Stimulated activated naive CD4-positive, alpha-beta T cell (primary cell): ENCODE data around the gene TIGD1.

ENCODE experiments used
- DNase-seq, 6 experiments: peaks; one replicate each; lab custom pipeline; 2025; lab: John Stamatoyannopoulos, UW

Gene TIGD1

DNA sequence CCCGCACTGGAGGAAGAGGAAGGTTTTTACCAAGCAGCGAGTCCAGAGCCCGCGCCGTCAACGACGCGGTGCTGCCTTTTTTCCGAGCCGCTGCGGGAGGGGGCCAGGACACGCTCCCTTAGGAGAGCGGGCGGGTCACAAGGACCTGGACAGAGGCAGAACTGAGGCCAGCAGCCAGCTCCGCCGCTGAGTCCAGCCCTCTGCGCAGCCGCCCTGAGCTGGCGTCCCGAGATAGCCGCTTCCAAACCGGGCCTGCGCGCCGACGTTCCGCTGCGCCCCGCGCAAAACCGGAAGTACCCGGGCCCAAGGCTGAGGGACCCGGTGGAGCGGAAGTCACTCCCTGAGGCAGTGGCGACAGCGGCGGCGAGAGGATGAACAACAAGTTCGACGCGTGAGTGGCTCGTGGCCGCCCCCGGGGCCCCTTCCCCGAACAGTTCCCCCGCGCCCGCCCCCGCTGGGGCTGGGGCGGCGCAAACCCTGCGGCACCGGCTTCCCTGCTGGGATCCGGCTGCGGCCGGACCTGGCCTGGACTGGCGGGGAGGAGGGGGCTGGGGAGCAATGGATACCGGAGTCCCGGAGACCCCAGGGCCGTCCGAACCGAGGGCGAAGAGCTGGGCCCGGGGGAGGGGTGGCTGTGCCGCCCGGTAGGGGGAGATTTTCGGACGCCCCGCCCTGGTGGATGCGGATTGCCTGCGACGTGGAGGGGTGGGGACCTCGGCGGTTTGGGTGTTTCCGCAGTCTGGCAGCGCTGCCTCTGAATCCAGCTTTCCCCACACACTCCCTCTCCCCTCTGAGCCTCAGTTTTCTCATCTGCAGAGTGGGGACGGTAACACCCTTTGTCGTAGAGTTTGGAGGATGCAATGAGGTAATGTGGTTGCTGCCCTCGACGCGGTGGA, at the start of gene TIGD1, which contains the start of gene EIF4E2:
TSS of gene TIGD1 (minus strand) at position 204 of the 896 bp plus-strand sequence. CDS start 675 bp downstream, outside the sequence.
TSS of gene EIF4E2 (plus strand) at position 336 of the 896 bp plus-strand sequence. CDS start at position 372, 36 bp downstream.
- DNase-seq = peak; percentile 81 to 92 (median 89)

DNA sequence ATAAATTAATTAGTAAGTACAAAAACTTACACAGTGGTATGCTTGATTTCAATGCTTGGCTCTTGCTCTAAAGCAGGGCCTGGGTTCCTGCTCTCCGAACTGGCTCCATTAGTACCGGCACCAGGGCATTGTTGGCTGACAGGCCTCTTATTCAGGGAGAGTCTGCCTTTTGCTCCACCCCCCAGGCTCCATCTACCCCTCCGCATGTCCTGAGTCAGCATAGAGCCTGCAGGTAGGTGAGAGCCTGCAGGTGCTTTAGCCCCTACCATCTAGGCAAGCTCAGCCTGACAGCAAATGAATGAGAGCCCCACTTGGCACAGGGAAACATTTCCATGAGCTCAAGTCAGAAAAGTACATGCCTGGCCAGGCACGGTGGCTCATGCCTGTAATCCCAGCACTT, 47.9 kb upstream of the TIGD1 start:
- no peak for DNase-seq

DNA sequence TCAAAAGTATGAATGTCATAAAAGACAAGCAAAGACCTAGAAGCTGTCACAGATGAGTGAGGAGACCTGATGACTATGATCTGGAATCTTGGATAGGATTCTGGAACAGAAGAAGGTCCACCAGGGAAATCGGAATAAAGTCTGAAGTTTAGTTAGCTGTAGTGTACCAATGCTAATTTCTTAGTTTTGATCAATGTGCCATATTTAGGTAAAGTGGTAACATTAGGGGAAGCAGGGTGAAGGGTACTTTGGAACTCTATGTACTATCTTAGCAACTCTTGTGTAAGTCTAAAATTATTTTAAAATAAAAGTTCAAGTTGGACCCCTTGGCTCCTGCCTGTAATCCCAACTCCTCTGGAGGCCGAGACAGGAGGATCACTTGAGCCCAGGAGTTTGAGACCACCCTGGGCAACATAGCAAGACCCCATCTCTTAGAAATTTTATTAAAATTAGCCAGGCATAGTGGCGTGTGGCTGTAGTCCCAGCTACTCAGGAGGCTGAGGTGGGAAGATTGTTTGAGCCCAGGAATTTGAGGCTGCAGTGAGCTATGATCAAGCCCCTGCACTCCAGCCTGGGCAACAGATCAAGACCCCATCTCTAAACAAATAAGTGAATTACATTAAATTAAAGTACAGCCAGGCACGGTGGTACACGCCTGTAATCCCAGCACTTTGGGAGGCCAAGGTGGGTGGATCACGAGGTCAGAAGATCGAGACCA, 47.2 kb upstream of the TIGD1 start:
- DNase-seq = no peak

DNA sequence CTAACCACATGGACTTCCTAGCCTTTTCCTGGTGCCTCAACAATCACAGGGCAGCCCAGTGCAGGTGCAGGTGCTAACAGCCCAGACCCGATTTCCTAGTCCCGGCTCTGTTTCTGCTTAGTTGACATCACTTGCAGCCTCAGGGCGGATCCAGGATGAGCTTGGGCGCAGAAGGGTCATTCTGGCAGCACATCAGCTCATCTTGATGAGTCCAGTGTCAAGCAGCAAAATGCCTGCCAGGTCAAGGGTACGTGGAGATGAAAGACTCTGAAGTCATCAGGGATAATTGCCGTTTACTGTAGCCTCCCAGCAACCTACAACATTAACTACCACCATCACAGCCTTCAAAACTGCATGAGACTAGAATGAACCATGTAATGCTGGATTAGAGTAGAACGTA, 43.6 kb upstream of the TIGD1 start:
- no peak for DNase-seq

DNA sequence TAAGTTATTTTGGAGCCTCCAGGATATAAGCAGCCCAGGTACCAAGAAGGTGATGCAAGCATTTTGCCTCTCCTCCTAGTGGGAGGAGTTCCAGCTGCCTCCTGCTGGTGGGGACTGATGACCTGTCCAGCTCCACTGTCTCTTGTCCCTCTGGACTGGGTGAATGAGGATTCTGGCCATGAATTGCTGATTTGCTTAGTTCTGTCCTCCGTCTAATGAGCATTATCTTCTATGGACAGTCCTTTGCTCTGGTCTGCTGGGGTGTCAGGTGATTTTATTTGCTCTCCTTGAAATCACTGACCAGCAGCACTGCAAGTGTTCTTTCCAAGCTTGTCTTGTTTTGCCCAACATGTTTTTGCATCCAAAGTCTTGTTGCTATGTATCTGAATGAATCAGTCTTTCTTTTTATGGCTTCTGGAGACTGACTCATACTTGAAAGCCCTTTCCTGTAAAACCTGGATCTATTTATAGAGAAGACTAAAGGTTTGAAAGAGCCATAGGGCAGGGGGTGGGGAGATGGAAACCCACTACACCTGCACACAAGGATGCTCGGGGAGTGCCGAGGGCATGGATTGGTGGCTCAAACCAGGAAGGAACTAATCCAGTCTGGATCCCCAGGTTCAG, 42.5 kb upstream of the TIGD1 start:
- no peak for DNase-seq

DNA sequence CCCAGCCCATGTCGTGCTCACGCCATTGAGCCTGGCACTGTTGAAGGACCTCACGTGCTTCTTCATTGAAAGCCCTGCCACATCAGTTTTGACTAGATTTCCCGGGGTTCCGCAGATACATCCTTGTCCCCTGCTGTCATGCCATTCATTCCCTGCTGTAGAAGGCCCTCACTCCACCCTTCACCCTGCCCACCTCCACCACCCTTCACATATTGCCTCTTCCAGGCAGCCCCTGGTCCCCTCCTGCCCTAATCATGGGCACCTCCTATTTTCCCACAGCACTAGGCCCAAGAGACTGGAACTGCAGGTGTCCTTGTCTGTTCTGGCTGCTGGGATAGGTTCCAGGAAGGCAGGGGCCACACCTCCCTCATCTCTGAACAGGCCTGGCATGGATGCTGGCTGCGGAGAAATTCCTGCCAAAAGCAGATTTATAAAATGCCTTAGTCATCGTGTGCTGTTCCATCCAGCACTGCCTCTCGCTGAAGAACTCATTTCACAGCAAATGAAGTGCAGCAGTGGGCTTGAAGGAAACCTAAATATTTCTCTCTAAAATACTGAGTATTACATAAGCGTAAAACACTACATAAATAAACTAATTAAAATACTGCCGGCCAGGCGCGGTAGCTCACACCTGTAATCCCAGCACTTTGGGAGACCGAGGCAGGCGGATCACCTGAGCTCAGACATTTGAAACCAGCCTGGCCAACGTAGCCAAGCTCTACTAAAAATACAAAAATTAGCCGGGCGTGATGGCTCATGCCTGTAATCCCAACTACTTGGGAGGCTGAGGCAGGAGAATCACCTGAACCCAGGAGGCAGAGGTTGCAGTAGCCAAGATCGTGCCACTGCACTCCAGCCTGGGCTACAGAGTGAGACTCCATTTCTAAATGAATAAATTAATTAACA, 38.6 kb upstream of the TIGD1 start:
- no peak for DNase-seq

DNA sequence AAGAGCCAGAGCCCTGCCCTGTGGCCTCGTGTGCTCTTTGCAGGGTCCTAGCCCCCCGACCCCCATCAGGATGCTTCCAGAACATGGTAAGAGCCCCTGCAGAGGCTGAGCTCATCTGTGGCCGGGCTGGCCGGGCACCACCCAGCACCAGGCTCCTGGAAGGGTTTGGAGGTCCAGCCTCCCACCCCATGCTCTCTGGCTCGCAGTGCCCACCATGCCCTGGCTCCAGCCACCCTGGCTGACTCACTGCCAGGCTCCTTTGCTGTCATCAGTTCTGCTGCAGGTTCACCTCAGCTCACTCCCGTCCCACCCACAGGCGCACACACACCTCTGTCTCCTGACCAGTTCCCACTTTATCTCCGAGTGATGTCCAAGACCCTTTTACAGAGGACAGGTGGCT, 37.7 kb upstream of the TIGD1 start:
- no peak for DNase-seq

DNA sequence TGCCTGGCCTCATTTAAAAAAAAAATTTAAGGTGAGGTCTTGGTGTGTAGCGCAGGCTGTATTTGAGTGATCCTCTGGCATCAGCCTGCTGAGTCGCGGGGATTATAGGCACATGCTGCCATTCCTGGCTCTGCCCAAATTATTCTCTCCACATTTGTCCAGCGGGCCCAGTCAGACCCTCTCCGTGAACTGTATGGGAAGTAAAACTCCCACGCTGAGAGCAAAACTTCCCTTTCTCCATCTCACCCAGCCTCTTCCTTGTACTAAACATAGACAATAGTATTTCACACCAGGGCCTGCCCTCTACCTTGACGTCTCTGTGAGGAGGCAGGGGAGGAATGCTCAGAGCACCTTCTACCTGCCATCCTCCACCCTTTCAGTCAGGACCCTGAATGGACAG, 37.2 kb upstream of the TIGD1 start:
- no peak for DNase-seq

DNA sequence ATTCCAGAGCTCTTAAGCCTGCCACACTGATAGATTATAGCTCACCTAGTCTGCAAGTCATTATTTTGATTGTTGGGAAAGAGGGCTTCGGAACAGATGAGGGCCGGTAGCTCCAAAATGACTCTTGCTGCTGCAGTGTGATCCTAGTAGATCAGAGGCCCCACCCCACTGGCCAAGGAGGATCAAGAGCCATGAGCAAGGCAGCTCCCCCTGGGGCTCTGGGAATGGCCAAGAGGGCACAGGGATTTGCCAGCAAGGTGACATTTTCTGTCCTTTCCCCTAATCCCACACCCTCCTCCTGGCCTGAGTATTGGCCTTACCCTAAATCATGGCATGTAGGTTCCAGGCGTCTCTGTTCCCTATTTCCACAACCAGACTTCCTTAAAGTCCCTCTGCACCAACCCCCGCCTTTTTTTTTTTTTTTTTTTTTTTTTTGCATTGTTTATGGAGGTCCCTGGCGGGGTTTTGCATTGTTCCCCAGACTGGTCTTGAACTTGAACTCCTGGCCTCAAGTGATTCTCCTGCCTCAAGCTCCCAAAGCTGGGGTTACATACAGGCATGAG, 36.7 kb upstream of the TIGD1 start:
- no peak for DNase-seq

DNA sequence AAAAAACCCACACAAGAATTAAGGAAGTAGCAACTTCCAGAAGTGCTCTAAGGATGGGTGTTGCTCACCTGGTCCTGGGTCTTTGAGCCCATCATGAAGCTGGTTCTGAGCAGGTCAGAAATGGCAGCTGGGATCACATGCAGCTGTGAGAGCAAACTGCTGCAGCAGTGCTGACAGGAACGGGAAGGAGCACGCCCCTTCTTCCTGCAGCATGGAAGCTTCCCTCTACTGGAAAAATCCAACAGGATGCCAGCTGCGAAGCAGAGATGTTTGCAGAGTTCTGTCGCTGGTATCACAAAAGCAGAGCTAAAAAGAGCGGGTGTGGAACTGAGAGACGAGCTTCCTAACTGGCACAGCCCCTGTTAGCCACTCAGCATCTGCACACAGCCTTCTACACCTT, 33.9 kb upstream of the TIGD1 start:
- no peak for DNase-seq

DNA sequence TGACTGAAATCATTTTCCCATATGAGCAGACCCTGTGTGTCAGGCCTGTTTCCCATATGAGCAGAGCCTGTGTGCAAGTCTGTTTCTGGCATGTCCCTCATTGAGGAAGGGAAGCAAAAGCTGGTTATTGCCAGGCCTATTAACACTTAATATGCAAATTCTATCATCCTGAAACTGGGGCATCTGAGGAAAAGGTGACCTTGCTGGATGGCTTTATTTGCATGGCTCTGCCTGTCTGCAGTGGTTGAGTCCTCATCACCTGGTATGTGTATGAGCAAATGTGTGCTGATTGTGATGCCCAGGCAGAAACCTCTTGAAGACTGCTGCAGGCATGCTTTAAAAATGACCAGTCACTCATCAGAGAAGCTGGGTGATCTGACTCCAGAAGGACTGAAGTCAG, 31.4 kb upstream of the TIGD1 start:
- DNase-seq = no peak

DNA sequence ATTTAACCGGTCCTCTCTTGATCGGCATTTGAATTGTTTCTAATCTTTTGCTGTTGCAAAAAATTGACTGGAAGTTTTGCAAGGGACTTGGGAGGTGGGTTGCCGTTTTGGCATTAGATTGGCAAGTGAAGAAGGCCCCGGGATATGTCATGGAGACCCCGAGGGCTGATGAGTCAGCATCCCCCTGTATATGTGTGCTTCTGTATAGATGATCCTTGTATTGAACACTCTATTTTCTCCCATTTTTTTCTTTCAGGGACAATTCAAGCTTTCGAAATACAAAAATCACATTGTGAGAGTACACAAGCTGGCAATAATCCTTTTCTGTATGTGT, 30.3 kb upstream of the TIGD1 start:
- no peak for DNase-seq

DNA sequence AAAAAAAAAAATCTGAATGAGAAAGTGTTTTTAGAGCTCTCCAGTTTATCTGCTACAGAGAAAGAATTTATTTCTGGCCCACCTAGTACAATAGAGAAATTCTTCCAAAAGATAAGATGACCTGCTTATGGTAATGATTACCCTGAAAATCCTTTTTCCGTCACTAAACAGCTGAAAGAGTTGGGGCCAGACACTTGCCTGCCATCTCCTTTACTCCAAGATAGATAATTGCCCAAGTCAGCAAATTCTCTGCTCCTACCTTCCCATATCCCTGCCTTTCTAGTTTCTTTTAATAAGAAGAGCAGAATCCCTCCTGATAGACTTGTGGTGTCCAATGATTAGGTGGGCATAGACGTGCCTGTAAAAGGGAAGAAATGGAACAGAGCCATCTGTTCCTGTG, 28.3 kb upstream of the TIGD1 start:
- no peak for DNase-seq

DNA sequence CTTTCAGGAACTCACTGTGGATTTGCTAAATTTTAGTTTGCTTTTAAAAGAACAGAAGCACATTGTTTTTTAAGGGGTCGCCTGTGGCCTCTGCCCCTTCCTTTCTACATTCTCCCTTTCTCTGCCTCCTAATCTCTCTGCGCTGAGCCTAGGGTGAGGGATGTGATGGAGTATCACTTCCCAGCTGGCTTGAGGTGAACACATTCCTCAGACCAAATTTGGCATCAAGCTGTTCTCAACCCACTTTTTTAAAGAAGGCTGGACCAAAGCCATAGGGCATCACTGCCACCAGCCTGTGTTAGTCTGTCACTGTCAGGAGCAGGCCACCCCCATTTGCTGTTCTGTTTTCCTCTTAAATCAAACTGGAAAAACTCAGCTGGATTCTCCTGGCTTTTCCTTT, 27.5 kb upstream of the TIGD1 start:
- DNase-seq = no peak

DNA sequence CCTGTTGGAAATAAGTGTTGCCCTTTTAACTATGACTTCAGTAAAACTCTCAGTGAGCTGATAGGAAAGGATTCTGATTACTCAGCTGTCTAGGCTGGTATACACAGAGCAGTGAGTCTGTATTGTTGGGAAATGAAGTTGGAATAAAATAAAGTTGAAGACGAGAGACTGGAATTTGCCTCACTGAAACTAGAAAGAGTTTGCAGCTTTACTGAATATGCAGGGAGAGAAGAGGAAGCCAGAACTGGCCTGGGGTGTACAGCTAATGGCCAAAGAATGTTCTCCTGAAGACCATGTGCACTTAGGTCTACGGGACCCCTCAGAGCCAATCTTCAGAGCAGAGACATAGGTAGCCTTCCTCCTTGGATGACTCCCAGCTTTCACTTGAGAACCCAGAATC, 26.6 kb upstream of the TIGD1 start:
- no peak for DNase-seq

DNA sequence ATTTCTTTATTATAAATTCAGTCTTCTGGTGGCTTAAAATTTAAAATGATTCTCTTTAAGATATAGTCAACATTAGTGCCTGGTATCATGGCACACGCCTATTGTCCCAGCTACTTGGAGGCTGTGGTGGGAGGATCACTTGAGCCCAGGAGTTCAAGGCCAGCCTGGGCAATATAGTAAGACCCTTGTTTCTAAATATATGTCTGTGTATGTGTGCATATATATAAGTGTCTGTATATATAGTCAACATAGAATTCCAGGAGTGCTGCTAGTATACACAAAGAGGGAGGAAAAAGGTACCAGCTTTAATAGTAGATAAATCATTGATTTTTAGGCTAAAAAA, 25.0 kb upstream of the TIGD1 start:
- no peak for DNase-seq

DNA sequence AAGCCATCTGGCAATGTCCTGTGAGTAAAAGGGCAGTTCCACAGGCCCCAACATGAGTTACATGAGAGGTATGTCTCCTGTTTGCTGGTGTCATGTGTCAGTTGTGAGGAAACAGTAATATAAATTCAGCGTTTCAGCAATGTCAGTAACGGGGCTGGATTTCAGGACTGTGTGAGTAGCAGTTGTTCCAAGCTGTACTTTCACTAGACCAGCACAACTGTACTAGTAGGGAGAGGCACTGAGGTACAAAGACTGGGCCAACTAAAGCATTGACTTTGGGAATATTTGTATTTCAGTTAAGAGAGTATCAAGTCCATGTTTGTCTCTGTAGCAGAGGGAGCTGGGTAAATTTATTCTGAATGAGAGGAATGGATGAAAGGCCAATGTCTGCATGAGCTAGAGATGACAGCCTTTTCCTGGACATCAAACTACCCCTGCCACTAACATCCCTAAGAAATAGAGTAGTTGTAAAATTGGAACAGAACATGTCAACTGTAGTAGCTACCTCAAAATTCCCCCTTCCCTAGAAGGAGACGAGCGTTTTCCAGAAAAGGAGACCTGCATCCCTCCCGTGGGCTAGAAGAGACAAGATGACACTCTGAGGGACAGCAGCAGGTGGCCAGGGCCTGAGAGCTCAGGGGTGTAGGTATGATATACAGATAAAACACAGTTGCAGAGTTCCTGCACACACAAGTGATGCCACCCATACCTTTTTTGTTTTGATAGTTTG, 24.5 kb upstream of the TIGD1 start:
- DNase-seq = no peak

DNA sequence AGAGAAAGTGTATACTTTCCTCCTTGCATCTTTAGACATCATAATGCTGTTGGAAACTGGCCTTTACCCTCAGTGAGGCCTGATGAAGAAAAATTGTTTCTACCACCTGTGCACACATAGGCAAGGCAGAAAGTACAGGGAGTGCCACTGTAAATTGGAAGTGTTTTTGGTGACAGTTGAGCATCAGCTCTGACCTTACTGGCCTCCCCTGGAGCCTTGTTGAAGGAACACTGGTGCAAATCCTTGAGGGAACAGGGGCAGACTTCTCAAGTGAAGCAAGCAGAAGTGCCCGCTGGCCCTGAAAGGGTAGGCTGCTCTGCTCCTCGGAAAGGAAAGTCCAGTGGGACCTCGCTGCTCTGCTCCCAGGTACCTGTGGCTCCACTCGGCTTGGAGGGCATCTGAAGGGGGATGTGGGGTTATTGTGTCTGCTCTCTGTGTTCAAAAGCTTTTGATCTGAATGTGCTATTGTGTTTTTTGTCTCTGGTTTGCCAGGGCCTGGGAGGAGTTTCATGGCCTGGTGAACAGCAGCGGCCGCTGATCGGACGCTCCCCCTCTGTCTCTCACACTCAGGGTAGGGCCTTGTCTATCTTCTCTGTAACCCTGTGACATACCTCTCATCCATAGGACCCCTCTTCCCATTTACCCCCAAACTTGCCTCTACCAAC, 23.5 kb upstream of the TIGD1 start:
- DNase-seq = no peak

DNA sequence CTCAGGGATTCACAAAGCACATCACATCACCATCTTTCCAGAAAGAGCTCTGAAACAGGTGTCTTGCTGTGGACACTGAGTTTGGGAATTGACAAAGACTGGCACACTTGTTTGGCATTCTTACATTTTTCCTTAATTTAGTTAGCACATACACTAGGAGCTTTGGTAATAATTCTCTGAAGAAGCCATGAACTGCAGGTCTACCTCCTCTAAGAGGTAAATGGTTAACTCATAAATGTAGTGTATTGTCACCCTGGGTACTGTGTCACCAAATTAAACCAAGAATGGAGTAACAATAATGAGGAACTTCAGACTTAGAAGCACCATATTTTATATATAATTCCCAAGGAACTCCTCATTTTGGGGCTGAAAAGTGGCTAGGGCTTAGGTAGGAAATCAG, 22.7 kb upstream of the TIGD1 start:
- DNase-seq = no peak

DNA sequence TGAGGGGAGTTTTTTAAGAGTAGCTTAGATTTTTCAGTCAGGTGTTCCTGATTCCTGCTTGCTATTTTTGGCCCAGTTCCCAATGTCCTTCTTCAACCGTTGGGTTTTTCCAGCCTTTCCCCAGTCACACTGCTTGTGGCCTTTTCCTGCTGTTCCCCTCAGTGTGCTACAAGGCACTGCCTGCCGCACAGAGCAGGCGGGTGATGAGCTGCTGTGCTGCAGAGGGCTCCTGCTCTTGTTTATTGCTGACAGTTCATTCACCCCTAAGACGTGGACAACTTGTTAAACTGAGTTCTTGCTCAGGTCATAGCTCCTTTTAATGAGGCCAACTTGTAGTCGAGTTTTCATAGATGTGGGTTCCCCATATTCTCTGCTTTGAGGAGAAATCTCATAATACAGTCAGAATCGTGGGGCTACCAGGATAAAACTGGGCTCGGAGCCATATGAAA, 20.7 kb upstream of the TIGD1 start:
- DNase-seq = no peak
